Endothelial cell of umbilical vein (primary cell): ENCODE data around the gene MAGT1. TPM values are rescaled to one million over a fixed set of nuclear protein-coding genes. Genes with fewer than 3 reads are reported as not detected.

Source experiments
- polyA plus RNA-seq, 4 experiments: library from polyadenylated mRNA; depleted of rRNA in 3 of 4; stranded (reverse) in 3 of 4; unstranded in 1 of 4; fragments of >200 nt; gene quantifications; 2 replicates each; pipeline versions ENCODE4 v1.2.1 to v1.2.3, GENCODE V29; 2011 to 2012; ENCODE audit warnings: missing spikeins in 1 of 4
- small RNA-seq: library from RNA; depleted of rRNA; stranded (forward); fragments of <200 nt; gene quantifications from one replicate; pipeline ENCODE3, GENCODE V24; 2012; ENCODE audit warnings: low replicate concordance, low read depth; ENCODE audit not compliant: insufficient read depth, insufficient read length
- total RNA-seq: library from RNA; stranded (reverse); gene quantifications from 2 replicates; pipeline ENCODE4 v1.2.3, GENCODE V29; 2021

MAGT1 gene
- total and polyA plus RNA-seq, 2 donors (not counting 3 experiments of a cell fraction or from before 2014, with no cell fraction given) = 36.3 to 66.9 TPM

Small RNA genes lying within 50 kb of the gene (small RNA-seq; reads per million reads assigned to genes)
- gene RN7SL460P = not detected
- gene RNU6-854P = not detected

Other genes starting within 250 kb of the MAGT1 start
- 101 and 102 TPM in 2 replicates for gene ATRX, start 109.2 kb downstream of the MAGT1 start, total RNA-seq
- gene ATRX, start 109.2 kb downstream of the MAGT1 start, polyA plus RNA-seq = 19.5 and 23.5 TPM in 2 replicates
- gene COX7B, start 4.0 kb upstream of the MAGT1 start, total RNA-seq = 229 and 230 TPM in 2 replicates
- 736 and 743 TPM in 2 replicates for gene COX7B, start 4.0 kb upstream of the MAGT1 start, polyA plus RNA-seq
- 8.7 and 8.8 TPM in 2 replicates for gene ATP7A, start 15.3 kb upstream of the MAGT1 start, total RNA-seq
- gene ATP7A, start 15.3 kb upstream of the MAGT1 start, polyA plus RNA-seq = 2.1 and 3.1 TPM in 2 replicates
- not detected in 2 replicates for gene PGAM4, start 74.2 kb upstream of the MAGT1 start, total RNA-seq
- 0.12 and 0.18 TPM in 2 replicates for gene PGAM4, start 74.2 kb upstream of the MAGT1 start, polyA plus RNA-seq
- 377 and 392 TPM in 2 replicates for gene PGK1, start 208.8 kb upstream of the MAGT1 start, total RNA-seq
- gene PGK1, start 208.8 kb upstream of the MAGT1 start, polyA plus RNA-seq = 192 and 222 TPM in 2 replicates
- 16.0 and 18.5 TPM in 2 replicates for gene TAF9B, start 244.2 kb upstream of the MAGT1 start, total RNA-seq
- gene TAF9B, start 244.2 kb upstream of the MAGT1 start, polyA plus RNA-seq = 25.9 and 26.2 TPM in 2 replicates